NOMO-1 (cell line): ENCODE measurements around the gene VPS35.
A peak's percentile ranks its signal among the peaks of the same experiment; 100 is the strongest.

Experiments used
- DNase-seq, 2 experiments: peaks; one replicate each; lab custom pipeline; 2025; ENCODE audit not compliant: unreplicated experiment in 2 of 2; lab: John Stamatoyannopoulos, UW

VPS35 gene

DNA sequence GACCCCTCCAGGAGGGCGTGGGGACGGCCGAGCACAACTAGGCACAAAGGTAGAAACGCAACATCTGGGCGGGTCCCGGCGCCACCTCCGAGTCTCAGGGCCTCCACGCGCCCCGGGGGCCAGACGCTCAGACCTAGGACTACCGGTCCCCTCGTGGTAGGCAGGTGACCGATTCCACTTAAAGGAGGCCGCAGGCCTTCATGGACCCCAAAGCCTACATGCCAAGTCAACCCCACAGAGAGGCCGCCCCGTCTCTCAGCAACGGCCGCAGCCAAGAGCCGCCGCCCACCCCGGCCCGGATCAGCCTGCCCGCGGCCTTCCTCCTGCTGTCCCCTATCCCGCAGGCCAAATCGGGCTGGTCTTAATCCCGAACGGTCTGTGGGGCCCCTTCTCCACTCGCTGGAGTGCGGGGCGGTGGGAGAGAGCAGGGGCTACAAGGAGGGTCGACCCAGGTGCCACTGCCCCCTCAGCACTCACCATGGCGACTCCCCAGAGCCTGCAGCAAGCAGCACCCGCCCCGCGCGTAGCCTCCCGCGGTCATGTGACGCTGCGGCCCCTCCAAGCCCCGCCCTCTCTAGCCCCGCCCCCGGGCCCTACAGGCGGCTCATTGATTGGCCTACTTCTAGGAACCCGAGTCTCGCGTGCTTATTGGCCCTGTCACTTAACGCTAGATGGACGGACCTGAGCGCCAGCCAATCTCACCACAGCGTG, at the start of gene VPS35:
Gene VPS35, minus strand, starts transcription at position 525 of the 711 bp plus-strand sequence. Its CDS starts 45 bp downstream, at position 480.
- peak; percentile 98 for DNase-seq

DNA sequence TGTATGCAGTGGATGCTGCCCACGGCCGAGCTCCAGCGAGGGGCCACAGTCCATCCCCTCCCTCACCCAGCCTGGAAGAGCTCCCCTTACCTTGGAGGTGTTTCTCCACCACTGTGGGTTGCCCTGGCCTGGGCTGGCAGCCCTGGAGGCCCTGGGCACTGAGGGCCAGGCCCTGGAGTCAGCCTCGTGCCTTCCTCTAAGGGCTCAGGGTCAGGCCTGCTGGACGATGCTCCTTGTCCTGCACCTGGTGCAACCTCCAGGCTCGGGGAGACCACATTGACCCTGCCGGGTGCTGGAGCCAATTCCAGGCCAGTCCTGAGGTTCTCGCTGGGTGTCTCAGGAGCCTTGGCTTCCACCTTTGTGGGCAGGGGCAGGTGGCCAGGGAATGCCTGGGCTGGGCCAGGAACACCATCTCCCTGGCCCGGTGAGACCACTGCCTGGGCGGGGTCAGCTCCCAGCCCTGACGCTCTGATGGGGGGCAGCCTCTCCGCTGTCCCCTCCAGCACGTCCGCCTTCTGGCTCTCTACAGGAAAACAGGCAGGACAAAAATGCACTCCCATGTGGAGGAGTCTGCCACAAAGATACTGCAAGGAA, 48.7 kb upstream of the VPS35 start:
- DNase-seq: no peak

DNA sequence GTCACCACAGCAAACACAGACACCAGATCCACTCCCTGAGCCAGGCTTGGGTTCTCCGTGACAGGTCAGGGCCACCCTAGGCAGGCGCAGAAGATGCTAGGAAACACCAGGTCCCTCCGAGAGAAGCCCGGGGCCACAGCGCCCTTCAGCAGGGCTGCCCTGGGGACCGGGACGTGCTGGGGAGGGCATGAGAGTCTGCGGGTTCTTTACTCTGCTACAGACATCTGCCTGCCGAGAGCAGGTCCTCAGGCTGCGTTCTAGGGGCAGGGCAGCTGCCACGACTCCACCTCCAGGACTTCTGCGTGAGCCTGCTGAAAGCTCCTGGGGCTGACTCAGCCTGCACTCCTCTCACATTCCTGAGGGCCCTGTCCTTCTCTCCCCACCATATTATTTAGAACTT, 47.7 kb upstream of the VPS35 start:
- no peak for DNase-seq

DNA sequence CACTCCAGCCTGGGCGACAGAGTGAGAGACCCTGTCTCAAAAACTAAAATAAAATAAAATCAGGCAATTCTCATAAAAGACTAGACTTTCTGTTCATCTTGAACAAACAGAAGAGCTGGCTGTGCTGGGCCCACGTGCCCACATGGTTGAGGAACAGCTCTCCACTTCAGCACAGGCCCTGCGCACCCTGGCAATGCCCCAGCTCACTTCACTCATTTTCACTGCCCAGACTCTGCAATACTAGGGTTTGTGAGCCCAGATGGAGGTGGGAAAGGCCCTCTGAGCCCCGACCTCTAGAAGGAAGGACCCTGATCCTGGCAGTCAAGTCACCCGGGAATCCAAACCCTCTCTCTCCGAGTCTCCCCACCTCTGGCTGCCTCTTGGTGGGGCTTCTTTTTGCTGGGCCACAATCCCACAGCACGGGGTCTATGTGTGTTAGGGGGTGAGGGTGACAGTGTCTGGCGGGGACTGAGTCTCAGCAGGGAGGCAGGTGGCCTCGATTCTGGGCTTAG, 44.4 kb upstream of the VPS35 start:
- no peak for DNase-seq

DNA sequence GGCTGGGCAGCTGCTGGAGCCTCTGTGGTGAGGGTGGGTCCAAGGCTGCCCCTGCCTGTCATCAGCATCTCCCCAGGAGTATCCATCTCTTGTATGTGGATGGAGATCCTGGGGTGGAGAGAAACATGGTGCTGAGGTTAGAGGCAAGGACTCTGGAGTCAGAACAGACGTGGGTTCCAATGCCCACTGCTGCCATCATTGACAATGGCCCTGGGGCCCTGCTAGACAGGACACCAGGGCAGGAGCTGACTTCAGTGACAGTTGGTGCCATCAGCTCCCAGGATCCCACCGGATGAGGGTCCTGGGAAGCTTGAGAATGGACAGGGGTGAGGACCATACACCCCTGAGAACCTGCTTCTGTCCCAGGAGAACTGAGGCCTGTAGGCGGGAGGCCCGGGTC, 43.6 kb upstream of the VPS35 start:
- DNase-seq: no peak

DNA sequence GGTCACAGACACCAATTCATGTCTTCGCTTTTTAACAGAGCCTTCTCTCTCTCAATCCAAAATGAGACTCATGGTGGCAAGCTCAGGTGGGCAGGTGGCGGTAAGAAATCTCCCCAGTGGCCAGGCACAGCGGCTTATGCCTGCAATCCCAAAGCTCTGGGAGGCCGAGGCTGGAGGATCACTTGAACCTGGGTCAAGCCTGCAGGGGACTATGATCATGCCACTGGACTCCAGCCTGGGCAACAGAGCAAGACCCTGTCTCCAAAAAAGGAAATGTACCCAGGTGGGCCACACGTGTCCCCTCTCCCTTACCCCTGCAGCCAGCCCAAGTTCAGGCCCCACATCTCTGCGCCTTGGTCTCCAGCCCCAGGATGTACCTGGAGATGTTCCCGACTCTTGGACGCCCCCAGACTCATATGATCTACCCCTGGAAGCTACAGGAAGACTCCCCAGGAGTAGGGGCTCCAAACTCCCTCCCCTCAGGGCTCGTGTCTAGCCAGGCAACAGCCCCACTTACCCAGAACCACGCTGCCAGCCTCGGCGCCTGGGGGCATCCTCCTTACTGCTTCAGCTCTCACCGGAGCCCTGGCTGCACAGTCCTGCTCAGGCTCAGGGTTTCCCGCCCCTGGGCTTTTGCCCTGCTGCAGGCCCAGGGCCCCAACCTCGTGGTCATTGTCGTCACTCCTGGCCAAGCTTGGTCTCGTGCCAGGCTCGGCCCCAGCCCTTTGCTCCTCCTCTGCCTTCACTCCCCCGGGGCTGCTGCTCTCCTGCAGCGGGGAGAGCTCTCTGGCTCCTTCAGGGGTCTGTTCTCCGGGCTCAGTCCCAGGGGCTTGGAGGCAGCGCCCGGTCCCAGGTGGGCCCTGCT, 42.9 kb upstream of the VPS35 start:
- DNase-seq: no peak

DNA sequence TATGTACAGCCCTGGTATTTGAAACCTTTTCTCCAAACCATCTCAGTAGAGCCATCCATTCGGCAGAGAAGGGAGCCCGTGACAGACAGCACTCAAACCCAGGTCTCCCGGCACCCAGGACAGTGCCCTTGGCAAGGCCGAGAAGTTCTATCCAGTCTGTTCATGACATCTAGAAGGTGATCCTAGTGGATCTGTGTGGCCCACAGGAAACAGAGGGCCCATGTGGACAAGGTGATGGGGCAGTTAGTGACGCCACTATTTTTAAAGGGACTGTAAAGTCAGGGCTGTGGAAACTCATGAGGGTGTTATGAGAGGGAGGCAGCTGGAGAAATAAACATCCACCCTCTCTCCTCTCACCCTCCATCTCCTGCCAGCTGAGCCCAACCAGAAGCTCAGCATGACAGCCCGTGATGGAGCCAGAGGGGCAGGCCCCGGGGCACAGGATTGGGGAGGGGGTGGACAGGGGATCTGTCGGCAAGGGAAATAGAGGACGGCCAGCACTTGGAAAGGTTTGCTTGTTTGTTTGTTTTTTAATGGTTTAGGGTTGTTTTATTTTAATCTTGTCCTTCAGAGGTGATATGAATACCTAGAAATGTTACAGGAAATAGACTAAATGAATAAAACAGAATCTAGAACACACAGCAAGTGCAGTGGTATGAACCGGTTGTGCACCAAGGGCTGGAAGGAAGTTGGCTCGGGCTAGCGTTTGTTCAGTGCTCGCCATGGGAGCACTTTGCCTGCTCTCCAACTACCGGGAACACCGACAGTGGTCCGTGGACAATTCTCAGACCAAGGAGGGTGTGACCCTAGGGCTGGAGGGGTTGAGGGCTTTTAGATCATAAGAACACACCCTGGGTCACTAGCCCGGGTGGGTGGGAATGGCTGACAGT, 42.1 kb upstream of the VPS35 start:
- DNase-seq: no peak

DNA sequence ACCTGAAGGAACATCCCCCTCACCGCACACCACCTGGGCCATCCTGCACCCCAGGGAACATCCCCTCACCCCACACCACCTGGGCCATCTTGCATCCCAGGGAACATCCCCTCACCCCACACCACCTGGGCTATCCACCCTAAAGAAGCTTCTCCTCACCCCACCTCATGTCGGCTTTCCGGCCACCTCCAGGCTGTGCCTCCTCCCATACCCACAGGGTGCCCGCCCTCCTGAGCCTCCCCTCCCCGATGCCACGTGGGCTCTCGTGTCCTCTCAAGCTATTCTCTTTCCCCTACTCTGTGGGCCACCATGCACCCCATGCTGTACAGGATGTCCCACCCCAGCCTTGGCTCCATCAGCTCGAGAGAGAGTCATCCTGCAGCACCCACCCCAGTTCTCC, 41.1 kb upstream of the VPS35 start:
- DNase-seq: no peak

DNA sequence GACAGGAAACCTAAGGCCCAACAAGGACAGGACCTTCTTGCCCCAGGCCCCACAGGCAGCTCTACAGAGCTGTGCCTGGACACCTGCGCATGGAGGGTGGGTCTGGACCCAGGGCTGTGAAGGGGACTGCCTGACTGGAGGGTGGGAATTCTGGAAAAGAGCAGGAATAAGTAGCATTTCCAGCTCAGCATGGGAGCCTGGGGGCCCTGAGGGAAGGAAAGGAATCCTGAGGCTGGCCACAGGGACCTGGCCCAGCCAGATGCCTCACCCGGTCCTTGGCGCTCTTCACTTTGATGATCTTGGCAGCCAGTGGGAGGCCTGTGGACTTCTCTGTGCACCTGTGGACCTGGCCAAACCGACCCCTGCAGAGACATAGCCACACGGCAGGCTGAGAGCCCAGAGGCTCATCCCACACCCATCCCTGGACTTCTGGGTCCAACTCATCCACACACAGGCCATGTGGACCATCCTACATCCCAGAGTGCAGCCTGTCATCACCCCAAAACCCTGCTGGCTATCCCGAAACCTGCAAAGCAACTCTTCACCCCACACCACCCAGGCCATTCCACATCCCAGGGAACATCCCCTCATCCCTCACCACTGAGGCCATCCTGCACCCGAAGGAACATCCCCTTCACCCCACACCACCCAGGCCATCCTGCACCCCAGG, 40.5 kb upstream of the VPS35 start:
- DNase-seq: no peak

DNA sequence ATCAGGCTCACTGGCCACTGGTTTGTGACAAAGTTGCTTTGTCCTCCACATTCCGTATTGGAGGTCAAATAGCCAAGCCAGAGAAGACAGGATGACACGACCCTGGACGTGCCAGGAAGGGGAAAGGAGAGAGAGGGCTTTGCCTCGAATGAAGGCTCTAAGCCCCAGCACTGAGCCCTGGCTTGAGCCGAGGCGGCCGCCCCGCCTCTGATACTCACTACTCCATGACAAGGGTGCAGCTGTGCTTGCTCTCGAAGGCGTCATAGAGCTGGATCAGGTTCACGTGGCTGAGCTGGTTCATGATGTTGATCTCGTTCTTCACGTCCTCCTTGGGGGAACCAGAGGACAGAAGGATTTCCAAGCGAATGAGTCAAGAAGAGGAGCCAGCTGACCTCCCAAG, 39.8 kb upstream of the VPS35 start:
- no peak for DNase-seq

DNA sequence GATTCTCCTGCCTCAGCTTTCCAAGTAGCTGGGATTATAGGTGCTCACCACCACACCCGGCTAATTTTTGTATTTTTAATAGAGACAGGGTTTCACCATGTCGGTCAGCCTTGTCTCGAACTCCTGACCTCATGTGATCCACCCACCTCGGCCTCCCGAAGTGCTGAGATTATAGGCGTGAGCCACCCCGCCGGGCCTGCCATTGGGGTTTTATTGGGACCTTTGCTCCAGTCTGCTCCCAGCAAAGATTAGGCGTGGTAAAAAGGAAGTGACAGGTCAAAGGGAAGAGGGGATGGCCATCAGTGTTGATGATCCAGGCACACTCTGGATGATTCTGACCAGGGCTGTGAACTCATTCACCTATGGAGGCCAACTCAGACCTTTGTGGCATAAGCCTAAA, 38.7 kb upstream of the VPS35 start:
- DNase-seq: no peak

DNA sequence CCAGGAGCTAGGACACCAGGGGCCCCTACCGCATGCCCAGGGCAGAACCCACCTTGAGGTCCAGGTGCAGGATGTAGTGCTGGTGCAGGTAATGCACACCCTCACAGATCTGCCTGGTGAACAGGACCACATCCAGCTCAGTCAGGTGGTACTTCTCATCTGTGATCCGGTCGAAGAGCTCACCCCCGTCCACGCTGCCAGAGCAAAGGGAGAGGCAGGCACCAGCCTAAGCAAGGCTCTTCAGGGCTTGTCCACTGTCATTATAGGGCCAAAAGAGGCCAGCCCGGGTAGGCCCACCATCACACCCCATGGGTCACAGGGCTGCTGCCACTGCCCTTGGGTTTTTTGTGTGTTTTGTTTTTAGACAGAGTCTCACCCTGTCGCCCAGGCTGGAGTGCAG, 38.2 kb upstream of the VPS35 start:
- no peak for DNase-seq

DNA sequence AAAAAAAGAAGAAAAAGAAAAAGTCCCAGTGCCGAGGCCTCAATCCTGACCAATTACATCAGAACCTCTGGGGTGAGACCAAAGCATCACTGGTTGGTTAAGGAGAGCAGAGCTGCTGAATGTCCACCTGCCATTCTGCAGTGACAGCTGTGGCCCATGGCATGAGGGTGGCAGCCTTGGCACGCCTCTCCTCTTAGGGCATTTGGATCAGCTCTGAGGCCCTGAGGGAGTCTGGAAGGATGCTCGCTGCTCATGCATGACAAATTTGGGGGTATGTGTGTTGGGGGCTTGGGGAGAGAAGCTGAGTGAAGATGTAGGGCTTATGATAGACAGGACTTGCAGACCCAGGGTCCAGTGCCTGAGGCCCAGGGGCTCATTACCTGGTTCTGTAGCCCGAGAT, 32.9 kb upstream of the VPS35 start:
- no peak for DNase-seq

DNA sequence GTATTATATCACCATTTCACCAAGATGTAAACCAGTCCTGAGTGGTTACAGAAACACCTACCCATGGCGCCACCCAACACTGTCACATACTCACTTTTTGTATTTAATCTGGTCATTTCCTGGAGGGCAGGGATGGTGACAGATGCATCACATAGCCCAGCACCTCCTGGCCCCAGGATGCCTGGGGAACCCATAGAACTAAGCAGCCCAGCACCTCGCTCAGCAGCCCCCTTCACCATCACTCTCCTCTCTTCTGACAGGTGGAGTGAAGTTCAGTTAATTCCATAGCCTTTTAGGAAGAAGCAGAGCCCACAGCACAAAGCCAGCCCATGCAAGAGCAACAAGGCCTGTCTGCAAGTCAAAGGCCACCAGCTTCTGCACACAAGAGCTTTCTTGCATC, 31.6 kb upstream of the VPS35 start:
- DNase-seq: no peak

DNA sequence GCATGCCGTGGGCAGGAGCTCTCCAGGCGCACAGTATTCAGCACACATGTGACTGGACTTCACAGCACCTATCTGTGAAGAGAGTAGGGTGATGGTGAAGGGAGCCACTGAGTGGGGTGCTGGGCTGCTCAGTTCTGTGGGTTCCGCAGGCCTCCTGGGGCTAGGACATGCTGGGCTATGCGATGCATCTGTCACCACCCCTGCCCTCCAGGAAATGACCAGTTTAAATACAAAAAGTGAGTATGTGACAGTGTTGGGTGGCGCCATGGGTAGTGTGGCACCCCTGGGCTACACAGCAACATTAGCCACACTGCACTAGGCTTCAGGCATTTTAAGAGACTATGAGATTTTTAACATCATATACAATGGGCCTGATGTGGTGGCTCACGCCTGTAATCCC, 30.6 kb upstream of the VPS35 start:
- DNase-seq: no peak

DNA sequence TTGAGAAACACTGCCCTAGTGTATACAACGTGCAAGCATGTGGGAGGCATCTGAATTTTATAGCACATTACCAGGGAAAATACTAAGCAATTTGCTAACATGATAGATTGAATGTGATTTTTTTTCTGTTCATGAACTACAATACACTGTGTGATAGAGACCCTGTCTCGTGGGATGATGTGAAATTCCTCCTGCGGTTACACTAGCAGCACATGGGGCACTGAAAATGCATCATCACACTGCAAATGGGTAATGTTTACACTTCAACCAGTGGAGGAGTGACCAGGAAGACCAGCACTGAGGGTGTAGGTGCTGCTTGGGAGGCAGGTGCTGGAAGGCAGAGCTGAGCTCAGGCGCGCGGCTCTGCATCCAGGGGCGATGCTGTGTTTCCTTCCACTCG, 29.2 kb upstream of the VPS35 start:
- no peak for DNase-seq

DNA sequence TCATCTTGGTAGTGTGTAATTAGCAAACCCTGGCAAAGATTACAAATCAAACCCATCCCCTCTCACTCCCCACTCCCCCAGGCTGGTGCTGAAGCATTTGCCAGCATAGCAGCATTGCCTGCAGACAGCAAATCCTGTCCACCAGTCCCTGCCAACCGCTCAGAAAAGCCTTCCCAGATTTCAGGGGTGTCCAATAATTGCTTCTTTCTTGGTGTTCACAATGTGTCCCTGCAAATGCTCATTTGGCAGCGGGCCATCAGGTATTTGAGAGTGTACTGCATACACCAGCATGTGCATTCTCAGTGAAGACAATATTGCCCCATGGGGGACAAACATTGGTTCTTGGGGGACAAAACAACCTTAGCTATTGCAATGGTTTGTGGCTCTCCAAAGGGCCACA, 28.7 kb upstream of the VPS35 start:
- no peak for DNase-seq

DNA sequence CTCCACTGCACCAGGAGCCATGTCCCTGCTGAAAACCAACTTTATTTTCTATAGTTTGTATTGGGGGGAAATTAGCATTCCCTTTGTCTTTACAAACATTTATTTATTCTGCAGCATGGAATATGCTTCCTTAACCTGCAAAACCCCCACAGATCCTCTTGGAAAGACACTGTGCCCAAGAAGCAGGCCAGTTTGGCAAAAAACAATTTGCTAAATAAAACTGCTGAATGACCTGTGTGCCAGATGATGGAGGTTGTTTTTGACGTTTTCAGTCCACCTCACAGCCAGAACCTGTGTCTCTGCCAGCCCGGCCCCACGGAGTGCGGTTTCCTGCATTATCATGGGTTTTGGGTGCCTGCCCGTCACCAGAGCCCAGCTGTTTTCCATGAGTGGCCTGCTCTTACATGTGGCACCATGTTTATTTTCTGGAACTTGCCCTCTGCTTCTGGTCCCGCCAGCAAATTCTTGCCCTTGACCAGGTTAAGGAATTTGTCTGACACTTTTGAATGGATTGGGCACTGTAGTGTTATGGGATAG, 26.9 kb upstream of the VPS35 start:
- DNase-seq: no peak

DNA sequence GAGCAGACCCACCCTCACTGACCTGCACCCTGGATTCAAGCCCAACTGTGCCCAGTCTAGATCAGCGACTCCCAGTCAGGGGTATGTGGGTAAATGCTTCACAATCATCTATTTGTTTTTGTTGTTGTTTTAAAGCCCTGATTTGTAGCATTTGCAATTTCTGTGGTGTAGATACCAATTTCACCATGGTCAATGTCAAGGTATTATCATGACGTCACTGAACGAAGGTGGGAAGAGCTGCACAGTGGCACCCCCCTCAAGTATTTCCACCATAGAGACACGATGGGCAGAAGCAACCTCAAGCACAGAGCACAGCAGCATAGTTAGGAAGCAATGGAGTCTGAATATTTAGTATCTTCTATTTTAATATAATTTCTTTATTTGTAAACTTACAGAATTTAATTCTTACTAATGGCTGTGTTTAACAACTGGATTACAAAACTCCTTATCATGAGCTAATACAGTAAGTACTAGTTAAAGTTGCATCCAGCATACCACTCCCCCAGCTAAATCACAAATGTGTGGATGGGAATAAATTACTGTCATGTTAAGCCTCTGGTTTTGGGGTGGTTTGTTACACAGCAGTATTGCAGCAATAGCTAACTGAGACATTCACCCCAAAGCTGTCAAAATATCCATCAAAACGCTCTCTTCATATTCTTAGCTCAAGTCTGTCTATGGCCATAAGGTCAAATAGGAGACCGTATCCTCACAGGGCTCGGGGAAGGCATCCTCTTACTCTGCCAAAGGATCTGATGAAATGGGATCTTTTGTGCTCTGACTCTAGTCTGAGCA, 26.0 kb upstream of the VPS35 start:
- no peak for DNase-seq
